Keratinocyte (primary cell): ENCODE data around the gene TSHZ2. TPM values are rescaled to one million over a fixed set of nuclear protein-coding genes. Genes with fewer than 3 reads are reported as not detected.

Experiments
- DNase-seq: peaks from one replicate; pipeline ENCODE4 v3.0.0-alpha.2; 2011; ENCODE audit warnings: low read depth, missing footprints, low spot score
- FAIRE-seq: peaks from 2 replicates; lab custom pipeline; 2011; peaks lifted over from hg19 to GRCh38; lab: Jason Lieb, UNC
- H2AFZ ChIP-seq: 2 replicates; pipeline ENCODE4 v1.6.0; 2012; ENCODE audit warnings: low read length, control low read depth, inconsistent platforms; ENCODE audit not compliant: control insufficient read depth
- H3K27ac ChIP-seq: 2 replicates; pipeline ENCODE4 v1.5.1; 2011; ENCODE audit warnings: low read length; ENCODE audit not compliant: control insufficient read depth, insufficient read depth
- H3K27me3 ChIP-seq: 3 replicates; pipeline ENCODE4 v1.6.0; 2011; ENCODE audit warnings: low read length; ENCODE audit not compliant: control insufficient read depth, insufficient read depth; ENCODE audit errors: extremely low read depth
- H3K36me3 ChIP-seq, 2 experiments: 2 replicates in 1 of 2; 3 replicates in 1 of 2; pipeline ENCODE4 v1.5.1; 2011; ENCODE audit warnings: low read length in 2 of 2, mild to moderate bottlenecking in 1 of 2; ENCODE audit not compliant: control insufficient read depth in 2 of 2, insufficient read depth in 2 of 2; ENCODE audit errors: extremely low read depth in 1 of 2
- H3K4me1 ChIP-seq: 3 replicates; pipeline ENCODE4 v1.5.1; 2011; ENCODE audit warnings: low read length; ENCODE audit not compliant: control insufficient read depth, insufficient read depth; ENCODE audit errors: extremely low read depth
- H3K4me2 ChIP-seq: 3 replicates; pipeline ENCODE4 v1.6.0; 2011; ENCODE audit warnings: low read depth, low read length; ENCODE audit not compliant: control insufficient read depth, insufficient read depth; ENCODE audit errors: extremely low read depth
- H3K4me3 ChIP-seq, 3 experiments: fragments of 200-600 bp in 1 of 3; sonication (generic) in 1 of 3; 2 replicates in 2 of 3; 3 replicates in 1 of 3; pipeline ENCODE4 v1.5.1; 2011 to 2016; ENCODE audit warnings: low read length in 3 of 3, mild to moderate bottlenecking in 3 of 3, control low read depth in 2 of 3, inconsistent platforms in 1 of 3, low read depth in 1 of 3, mixed read lengths in 1 of 3, mixed run types in 1 of 3, moderate library complexity in 1 of 3; ENCODE audit not compliant: control insufficient read depth in 2 of 3, insufficient read depth in 2 of 3; ENCODE audit errors: extremely low read depth in 1 of 3
- H3K79me2 ChIP-seq: 2 replicates; pipeline ENCODE4 v1.6.0; 2012; ENCODE audit warnings: low read length; ENCODE audit not compliant: control insufficient read depth, insufficient read depth
- H3K9ac ChIP-seq: 3 replicates; pipeline ENCODE4 v1.6.0; 2011; ENCODE audit warnings: low read length; ENCODE audit not compliant: control insufficient read depth, insufficient read depth; ENCODE audit errors: extremely low read depth
- H3K9me1 ChIP-seq: 3 replicates; pipeline ENCODE4 v1.6.0; 2011; ENCODE audit warnings: low read length; ENCODE audit not compliant: control insufficient read depth, insufficient read depth; ENCODE audit errors: extremely low read depth
- H3K9me3 ChIP-seq: 2 replicates; pipeline ENCODE4 v1.5.1; 2012; ENCODE audit warnings: low read depth, low read length; ENCODE audit not compliant: control insufficient read depth
- H4K20me1 ChIP-seq: 3 replicates; pipeline ENCODE4 v1.6.0; 2011; ENCODE audit warnings: low read length; ENCODE audit not compliant: control insufficient read depth, insufficient read depth; ENCODE audit errors: extremely low read depth
- CTCF ChIP-seq, 3 experiments: IDR thresholded peaks in 1 of 3; conservative IDR thresholded peaks in 1 of 3; optimal IDR thresholded peaks in 1 of 3; 2 replicates in 2 of 3; 3 replicates in 1 of 3; pipeline versions ENCODE3 to v1.5.1; 2011; ENCODE audit warnings: low read length in 3 of 3, mild to moderate bottlenecking in 3 of 3, moderate library complexity in 2 of 3, control low read depth in 1 of 3, inconsistent platforms in 1 of 3; ENCODE audit not compliant: insufficient read depth in 2 of 3; ENCODE audit errors: extremely low read depth in 1 of 3
- EZH2 ChIP-seq: IDR thresholded peaks from one replicate; pipeline ENCODE4 v1.6.1; 2012; ENCODE audit warnings: inconsistent platforms, mild to moderate bottlenecking, low read length, moderate library complexity
- dilution Hi-C: fragments of 300-500 bp; cut with MboI; formaldehyde crosslinking; loops from one replicate; pipeline ENCODE4 v1.7.0; 2020; ENCODE audit warnings: low sequenced_read_pairs; ENCODE audit not compliant: extremely low pct_ligation_motif_present
- polyA plus RNA-seq, 5 experiments: library from polyadenylated mRNA; depleted of rRNA in 3 of 5; stranded (reverse) in 3 of 5; stranded (forward) in 1 of 5; unstranded in 1 of 5; fragments of >200 nt; gene quantifications; 1 replicate in 1 of 5; 2 replicates in 3 of 5; 3 replicates in 1 of 5; pipeline versions ENCODE4 v1.2.1 to v1.2.3, GENCODE V29; 2011 to 2012; ENCODE audit warnings: missing spikeins in 2 of 5, low read depth in 1 of 5, low replicate concordance in 1 of 5

The TSHZ2 gene
- polyA plus RNA-seq, 1 donor (not counting 4 experiments of a cell fraction or from before 2014, with no cell fraction given): 1.1 TPM

GRCh38 chr20:53252002-53252401 lies 279.8 kb downstream of the TSHZ2 start:
- Histone ChIP-seq H3K4me2 (no peak overlapping the region), H3K36me3 (no peaks in the 10 kb centered on the region), H3K27ac (no peak overlapping the region), H3K9me1 (no peaks in the 10 kb centered on the region), H4K20me1 (no peaks in the 10 kb centered on the region), H2AFZ (no peak overlapping the region), H3K9me3 (peaks cover 2% of the 10 kb centered on the region), H3K27me3 (no peaks in the 10 kb centered on the region), H3K4me3 (no peak overlapping the region), H3K4me1 (no peaks in the 10 kb centered on the region), H3K9ac (no peak overlapping the region), H3K79me2 (no peaks in the 10 kb centered on the region)
- TF ChIP-seq CTCF (optimal IDR thresholded peaks at IDR 0.05 in 1 of 3, IDR thresholded peaks at IDR 0.05 in 1 of 3, conservative IDR thresholded peaks at IDR 0.05 in 1 of 3; ENCODE audit: extremely low read depth in 1 of 3, insufficient read depth in 2 of 3, low read length in 3 of 3): no peak
- DNase-seq (no peak), FAIRE-seq (no peak)
- dilution Hi-C loops: no loop called here

- no peak for DNase-seq
- H3K9ac ChIP-seq: no peak overlapping the region
- H3K4me2 ChIP-seq: no peak overlapping the region
- dilution Hi-C loops: no loop called here
- H3K4me1 ChIP-seq: no peaks in the 10 kb centered on the region
- no peaks in the 10 kb centered on the region for H3K79me2 ChIP-seq
- no peak for TF ChIP-seq CTCF (optimal IDR thresholded peaks at IDR 0.05 in 1 of 3, IDR thresholded peaks at IDR 0.05 in 1 of 3, conservative IDR thresholded peaks at IDR 0.05 in 1 of 3; ENCODE audit: extremely low read depth in 1 of 3, insufficient read depth in 2 of 3, low read length in 3 of 3)
- TF ChIP-seq EZH2: no peak
- no peaks in the 10 kb centered on the region for H3K9me1 ChIP-seq
- H2AFZ ChIP-seq: no peak overlapping the region
- H3K27me3 ChIP-seq: no peaks in the 10 kb centered on the region
- H3K36me3 ChIP-seq: no peaks in the 10 kb centered on the region
- H3K4me3 ChIP-seq: no peak overlapping the region
- peaks cover 2% of the 10 kb centered on the region for H3K9me3 ChIP-seq
- FAIRE-seq: no peak
- no peak overlapping the region for H3K27ac ChIP-seq
- no peaks in the 10 kb centered on the region for H4K20me1 ChIP-seq
Observed at GRCh38 chr20:53253668-53254067, 281.5 kb downstream of the TSHZ2 start.
